Panc1 (cell line): ENCODE results near the gene PIP4K2A.

Experiments
- CTCF ChIP-seq: fragments of 450-650 bp; IDR thresholded peaks from 2 replicates; pipeline ENCODE4 v1.5.1; 2017; ENCODE audit warnings: mild to moderate bottlenecking
- POLR2AphosphoS5 ChIP-seq: IDR thresholded peaks from 2 replicates; pipeline ENCODE4 v1.6.1; 2012; ENCODE audit warnings: mild to moderate bottlenecking, low read depth, low read length, moderate library complexity
- REST ChIP-seq, 2 experiments: IDR thresholded peaks; 2 replicates each; pipeline ENCODE4 v1.6.1; 2011 to 2012; ENCODE audit warnings: low read depth in 2 of 2, control low read depth in 1 of 2, low read length in 1 of 2, mild to moderate bottlenecking in 1 of 2, moderate library complexity in 1 of 2; ENCODE audit not compliant: insufficient read depth in 1 of 2
- TCF7L2 ChIP-seq: IDR thresholded peaks from 2 replicates; pipeline ENCODE4 v1.6.1; 2011; ENCODE audit warnings: mild to moderate bottlenecking, low read depth, low read length, inconsistent platforms

GRCh38 chr10:22760025-22760424 lies 45.6 kb upstream of the PIP4K2A start:
- TF ChIP-seq TCF7L2: no peak
- TF ChIP-seq CTCF: no peak
- TF ChIP-seq REST (IDR thresholded peaks at IDR 0.05; ENCODE audit: insufficient read depth in 1 of 2, low read depth in 2 of 2, low read length in 1 of 2): no peak
- TF ChIP-seq POLR2AphosphoS5: no peak
